GM19025 (cell line): ENCODE results near the gene MCF2L2.

Experiments used
- ATAC-seq: cut with Tn5 transposase; IDR thresholded peaks from one replicate; pipeline ENCODE4 v1.9.1; 2021; ENCODE audit warnings: mild to moderate bottlenecking, low read depth, moderate library complexity; ENCODE audit not compliant: unreplicated experiment

MCF2L2 gene

GRCh38 chr3:183272791-183273190 is 155.6 kb downstream of the MCF2L2 start:
- no peak for ATAC-seq

- ATAC-seq = no peak
Measured at GRCh38 chr3:183272142-183272541, 156.3 kb downstream of the MCF2L2 start.

GRCh38 chr3:183270344-183270743 is 158.1 kb downstream of the MCF2L2 start:
- no peak for ATAC-seq

GRCh38 chr3:183269345-183269744 is 159.1 kb downstream of the MCF2L2 start:
- no peak for ATAC-seq

- no peak for ATAC-seq
Measured at GRCh38 chr3:183268366-183268765, 160.1 kb downstream of the MCF2L2 start.

- no peak for ATAC-seq
Measured at GRCh38 chr3:183267140-183267539, 161.3 kb downstream of the MCF2L2 start.

GRCh38 chr3:183266454-183266853 is 162.0 kb downstream of the MCF2L2 start:
- no peak for ATAC-seq

- no peak for ATAC-seq
Measured at GRCh38 chr3:183265834-183266417, 162.5 kb downstream of the MCF2L2 start.

- ATAC-seq = no peak
Measured at GRCh38 chr3:183265157-183265642, 163.2 kb downstream of the MCF2L2 start.

- no peak for ATAC-seq
Measured at GRCh38 chr3:183264268-183264667, 164.2 kb downstream of the MCF2L2 start.

- ATAC-seq = no peak
Measured at GRCh38 chr3:183262875-183263378, 165.5 kb downstream of the MCF2L2 start.

- no peak for ATAC-seq
Measured at GRCh38 chr3:183261151-183261724, 167.2 kb downstream of the MCF2L2 start.

- ATAC-seq = no peak
Measured at GRCh38 chr3:183260167-183260904, 168.1 kb downstream of the MCF2L2 start.

GRCh38 chr3:183259621-183260020 is 168.8 kb downstream of the MCF2L2 start:
- ATAC-seq = no peak

GRCh38 chr3:183259087-183259486 is 169.3 kb downstream of the MCF2L2 start:
- ATAC-seq = no peak

GRCh38 chr3:183255348-183255730 is 173.1 kb downstream of the MCF2L2 start:
- no peak for ATAC-seq

GRCh38 chr3:183254487-183255347 is 173.7 kb downstream of the MCF2L2 start:
- no peak for ATAC-seq

- no peak for ATAC-seq
Measured at GRCh38 chr3:183253528-183254486, 174.6 kb downstream of the MCF2L2 start.

- no peak for ATAC-seq
Measured at GRCh38 chr3:183252973-183253527, 175.4 kb downstream of the MCF2L2 start, which contains the start of gene B3GNT5. TSS of gene B3GNT5 (plus strand) at chr3:183253253. CDS start at chr3:183269799, 16,546 bp downstream.
